SK-N-MC (cell line): ENCODE measurements around the gene TNN.

Experiments
- DNase-seq: peaks from one replicate; pipeline ENCODE4 v3.0.0-alpha.2; 2011; ENCODE audit warnings: low read depth, low spot score
- H3K27ac ChIP-seq: fragments of 200-600 bp; sonication (generic); 2 replicates; pipeline ENCODE4 v1.5.1; 2016; ENCODE audit warnings: mixed run types
- H3K36me3 ChIP-seq: fragments of 200-600 bp; sonication (generic); 2 replicates; pipeline ENCODE4 v1.6.1; 2017; ENCODE audit warnings: antibody characterized with exemption, low read length, mixed read lengths; ENCODE audit not compliant: insufficient read depth
- H3K4me3 ChIP-seq: fragments of 200-600 bp; sonication (generic); 2 replicates; pipeline ENCODE4 v1.5.1; 2016
- H3K9ac ChIP-seq: fragments of 200-600 bp; sonication (generic); 2 replicates; pipeline ENCODE4 v1.8.0; 2017; ENCODE audit warnings: mixed run types, mixed read lengths; ENCODE audit not compliant: insufficient read length
- H3K9me3 ChIP-seq: fragments of 200-600 bp; sonication (generic); 2 replicates; pipeline ENCODE4 v1.6.1; 2017; ENCODE audit warnings: low read depth, mild to moderate bottlenecking, antibody characterized with exemption, low read length, moderate library complexity, mixed read lengths
- EZH2 ChIP-seq: fragments of 200-600 bp; sonication (generic); IDR thresholded peaks from one replicate; pipeline ENCODE4 v1.6.1; 2017; ENCODE audit warnings: antibody characterized with exemption
- FOXP2 ChIP-seq: optimal IDR thresholded peaks from 2 replicates; pipeline ENCODE3; 2011; ENCODE audit warnings: mild to moderate bottlenecking, moderate library complexity; ENCODE audit not compliant: insufficient read depth; ENCODE audit errors: extremely low read length, control extremely low read depth
- POLR2AphosphoS5 ChIP-seq: IDR thresholded peaks from 2 replicates; pipeline ENCODE4 v1.6.1; 2012; ENCODE audit warnings: mild to moderate bottlenecking, low read depth, low read length, borderline replicate concordance

Gene TNN

DNA sequence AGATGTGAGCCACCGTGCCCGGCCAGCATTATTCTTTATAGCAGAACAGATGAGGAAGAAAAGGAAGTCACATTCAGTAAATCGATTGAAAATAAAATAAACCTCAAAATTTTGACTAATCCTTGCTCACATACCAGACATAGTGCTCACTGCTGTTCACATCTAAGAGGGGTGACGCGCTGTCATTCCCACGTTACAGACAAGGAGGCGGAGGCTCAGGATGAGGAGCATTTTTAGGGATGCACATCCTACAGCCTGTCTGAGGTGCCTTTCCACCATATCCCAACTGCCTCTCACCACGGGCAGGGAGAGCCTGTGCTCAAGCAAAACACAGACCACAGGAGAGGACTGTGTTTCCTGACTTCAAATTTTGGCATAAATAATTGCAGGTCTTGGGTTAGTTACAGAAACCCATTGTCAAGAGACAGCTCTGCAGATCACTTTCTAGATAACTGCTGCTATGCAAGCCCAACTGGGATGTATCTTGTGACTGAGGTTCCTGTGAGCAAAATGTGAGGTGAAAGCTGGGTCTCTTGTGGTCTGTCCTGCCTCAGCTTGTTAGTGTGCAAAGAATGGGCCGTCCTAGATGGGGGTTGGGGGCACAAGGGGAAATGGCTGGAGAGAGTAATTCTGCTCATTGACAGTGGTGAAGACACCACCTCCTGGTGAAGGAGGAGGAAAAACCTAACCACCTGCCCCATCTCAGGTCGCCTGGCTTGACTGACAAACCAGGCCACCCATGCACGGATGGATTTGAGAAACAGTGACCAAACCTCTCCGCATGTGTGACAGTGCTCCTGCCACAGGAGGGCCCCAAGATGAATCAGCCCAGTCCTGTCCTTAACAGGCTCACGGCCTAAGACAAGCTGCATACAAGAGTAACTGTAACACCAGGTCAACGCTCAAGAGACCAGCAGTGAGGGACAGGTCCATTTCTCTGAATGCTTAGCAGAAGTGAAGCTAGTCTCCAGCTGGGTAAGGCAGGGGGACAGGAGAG lies 8.2 kb downstream of the TNN start:
- no peak for DNase-seq
- no peaks in the 10 kb centered on the region for H3K36me3 ChIP-seq
- H3K9me3 ChIP-seq: no peaks in the 10 kb centered on the region
- no peak for TF ChIP-seq EZH2
- TF ChIP-seq POLR2AphosphoS5: no peak
- TF ChIP-seq FOXP2: no peak
- no peak overlapping the region for H3K27ac ChIP-seq
- no peak overlapping the region for H3K9ac ChIP-seq
- no peak overlapping the region for H3K4me3 ChIP-seq

DNA sequence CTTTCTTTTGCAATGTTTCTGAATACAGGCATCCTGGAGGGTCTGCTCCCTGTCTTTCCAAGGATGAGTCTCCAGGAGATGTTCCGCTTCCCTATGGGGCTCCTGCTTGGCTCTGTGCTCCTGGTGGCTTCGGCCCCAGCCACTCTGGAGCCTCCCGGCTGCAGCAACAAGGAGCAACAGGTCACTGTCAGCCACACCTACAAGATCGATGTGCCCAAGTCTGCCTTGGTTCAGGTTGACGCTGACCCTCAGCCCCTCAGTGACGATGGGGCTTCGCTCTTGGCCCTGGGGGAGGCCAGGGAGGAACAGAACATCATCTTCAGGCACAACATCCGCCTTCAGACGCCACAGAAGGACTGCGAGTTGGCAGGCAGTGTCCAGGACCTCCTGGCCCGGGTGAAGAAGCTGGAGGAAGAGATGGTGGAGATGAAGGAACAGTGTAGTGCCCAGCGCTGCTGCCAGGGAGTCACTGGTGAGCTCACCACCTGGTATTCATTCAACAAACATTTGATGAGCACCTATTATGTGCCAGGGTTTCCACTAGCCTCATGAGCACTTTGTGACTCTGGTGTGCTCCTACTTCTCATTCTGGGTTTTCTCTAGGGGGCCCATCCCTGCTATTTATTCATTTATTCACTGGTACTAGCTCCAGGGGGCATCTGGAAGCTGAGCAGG lies 9.9 kb downstream of the TNN start:
- H3K27ac ChIP-seq: no peak overlapping the region
- DNase-seq: no peak
- no peak overlapping the region for H3K9ac ChIP-seq
- no peak for TF ChIP-seq FOXP2
- TF ChIP-seq POLR2AphosphoS5: no peak
- no peak for TF ChIP-seq EZH2
- no peak overlapping the region for H3K4me3 ChIP-seq
- H3K36me3 ChIP-seq: no peaks in the 10 kb centered on the region
- no peaks in the 10 kb centered on the region for H3K9me3 ChIP-seq

DNA sequence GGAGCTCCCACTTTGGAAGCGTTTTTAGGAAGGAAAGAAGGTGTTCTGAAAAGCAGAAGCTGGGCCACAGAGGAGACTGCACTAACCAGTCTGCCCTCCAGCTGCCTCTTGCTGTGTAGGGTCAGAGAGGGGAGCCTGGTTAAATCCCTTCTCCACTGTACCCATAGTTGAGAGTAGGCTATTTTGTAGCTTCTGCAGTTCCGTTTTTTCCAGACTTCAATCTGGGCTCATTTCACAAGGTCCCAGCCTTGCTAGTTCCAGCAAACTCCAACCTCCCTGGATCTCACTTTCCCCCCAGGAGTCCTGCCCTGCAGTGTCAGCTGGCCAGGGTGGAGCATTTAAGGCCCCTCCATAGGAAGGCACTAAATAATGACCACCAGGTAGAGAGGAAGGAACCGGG lies 11.0 kb downstream of the TNN start:
- H3K9me3 ChIP-seq: no peaks in the 10 kb centered on the region
- no peak overlapping the region for H3K4me3 ChIP-seq
- H3K36me3 ChIP-seq: no peaks in the 10 kb centered on the region
- no peak overlapping the region for H3K27ac ChIP-seq
- H3K9ac ChIP-seq: no peak overlapping the region
- no peak for TF ChIP-seq EZH2
- no peak for TF ChIP-seq FOXP2
- no peak for TF ChIP-seq POLR2AphosphoS5
- no peak for DNase-seq

DNA sequence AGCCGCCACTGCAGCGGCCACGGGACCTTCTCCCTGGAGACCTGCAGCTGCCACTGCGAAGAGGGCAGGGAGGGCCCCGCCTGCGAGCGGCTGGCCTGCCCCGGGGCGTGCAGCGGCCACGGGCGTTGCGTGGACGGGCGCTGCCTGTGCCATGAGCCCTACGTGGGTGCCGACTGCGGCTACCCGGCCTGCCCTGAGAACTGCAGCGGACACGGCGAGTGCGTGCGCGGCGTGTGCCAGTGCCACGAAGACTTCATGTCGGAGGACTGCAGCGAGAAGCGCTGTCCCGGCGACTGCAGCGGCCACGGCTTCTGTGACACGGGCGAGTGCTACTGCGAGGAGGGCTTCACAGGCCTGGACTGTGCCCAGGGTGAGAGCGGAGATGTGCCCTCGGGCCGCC lies 11.7 kb downstream of the TNN start:
- no peak for TF ChIP-seq FOXP2
- Histone ChIP-seq H3K36me3 (no peaks in the 10 kb centered on the region), H3K9me3 (no peaks in the 10 kb centered on the region), H3K9ac (no peak overlapping the region), H3K4me3 (no peak overlapping the region), H3K27ac (no peak overlapping the region)
- DNase-seq: no peak

DNA sequence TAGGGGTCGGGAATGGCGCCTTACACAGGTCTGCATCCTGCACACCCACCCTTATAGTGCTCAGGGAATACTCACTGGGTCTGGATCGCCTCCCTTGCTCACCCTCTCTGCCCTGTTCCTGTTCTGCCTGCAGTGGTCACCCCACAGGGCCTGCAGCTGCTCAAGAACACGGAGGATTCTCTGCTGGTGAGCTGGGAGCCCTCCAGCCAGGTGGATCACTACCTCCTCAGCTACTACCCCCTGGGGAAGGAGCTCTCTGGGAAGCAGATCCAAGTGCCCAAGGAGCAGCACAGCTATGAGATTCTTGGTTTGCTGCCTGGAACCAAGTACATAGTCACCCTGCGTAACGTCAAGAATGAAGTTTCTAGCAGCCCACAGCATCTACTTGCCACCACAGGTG lies 12.4 kb downstream of the TNN start:
- no peak for TF ChIP-seq POLR2AphosphoS5
- no peak for TF ChIP-seq FOXP2
- no peak for TF ChIP-seq EZH2
- H3K4me3 ChIP-seq: no peak overlapping the region

DNA sequence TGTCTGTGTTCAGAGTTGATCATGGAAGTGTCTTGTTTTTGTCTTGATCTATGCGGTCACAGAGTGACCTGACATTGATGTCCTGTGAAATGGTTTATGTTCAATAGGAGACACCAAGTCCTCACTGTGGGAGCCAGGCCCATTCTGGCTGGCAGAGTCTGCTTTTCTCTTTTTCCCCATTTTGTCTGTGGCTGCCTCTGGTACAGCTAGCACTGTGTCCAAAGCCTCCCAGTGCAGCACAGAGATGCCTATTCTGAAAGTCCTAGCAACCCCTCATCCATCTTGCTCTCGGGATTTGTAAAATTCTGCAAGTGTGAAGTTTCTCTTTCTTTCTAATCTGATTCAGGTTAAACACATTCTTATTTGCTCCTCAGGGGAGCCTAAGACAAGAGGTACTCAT lies 14.3 kb downstream of the TNN start:
- TF ChIP-seq EZH2 (no peak), FOXP2 (no peak), POLR2AphosphoS5 (no peak)
- Histone ChIP-seq H3K9ac (no peak overlapping the region), H3K4me3 (no peak overlapping the region), H3K36me3 (no peaks in the 10 kb centered on the region), H3K27ac (no peak overlapping the region), H3K9me3 (no peaks in the 10 kb centered on the region)
- no peak for DNase-seq

More for the DNA sequence above, 12.4 kb downstream of the TNN start:
- H3K9ac ChIP-seq: no peak overlapping the region
- H3K27ac ChIP-seq: no peak overlapping the region
- no peak for DNase-seq
- no peaks in the 10 kb centered on the region for H3K36me3 ChIP-seq
- H3K9me3 ChIP-seq: no peaks in the 10 kb centered on the region

DNA sequence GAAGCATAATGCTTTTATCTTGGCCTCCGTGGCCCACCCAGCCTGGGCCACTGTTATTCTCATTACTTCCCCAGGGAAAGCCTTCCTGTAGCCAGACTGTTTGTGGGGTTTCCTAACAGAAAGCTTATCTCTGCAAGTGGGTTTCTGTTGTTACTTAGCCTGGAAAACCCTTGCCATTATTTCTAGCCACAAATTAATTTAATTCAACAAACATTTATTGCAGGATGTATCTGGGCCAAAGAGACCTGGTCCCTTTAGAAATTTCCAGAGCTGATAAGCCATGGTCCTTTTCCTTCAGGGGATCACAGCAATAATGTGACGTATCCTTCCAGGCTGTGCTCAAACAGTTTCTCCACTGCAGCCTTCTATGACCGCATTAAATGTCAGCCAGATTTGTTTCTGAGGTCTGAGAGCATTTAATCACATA lies 20.9 kb downstream of the TNN start:
- H3K9me3 ChIP-seq: no peaks in the 10 kb centered on the region
- no peak for DNase-seq
- H3K36me3 ChIP-seq: no peaks in the 10 kb centered on the region
- H3K9ac ChIP-seq: no peak overlapping the region
- no peak overlapping the region for H3K27ac ChIP-seq
- H3K4me3 ChIP-seq: no peak overlapping the region
- TF ChIP-seq FOXP2: no peak
- TF ChIP-seq EZH2: no peak
- TF ChIP-seq POLR2AphosphoS5: no peak

DNA sequence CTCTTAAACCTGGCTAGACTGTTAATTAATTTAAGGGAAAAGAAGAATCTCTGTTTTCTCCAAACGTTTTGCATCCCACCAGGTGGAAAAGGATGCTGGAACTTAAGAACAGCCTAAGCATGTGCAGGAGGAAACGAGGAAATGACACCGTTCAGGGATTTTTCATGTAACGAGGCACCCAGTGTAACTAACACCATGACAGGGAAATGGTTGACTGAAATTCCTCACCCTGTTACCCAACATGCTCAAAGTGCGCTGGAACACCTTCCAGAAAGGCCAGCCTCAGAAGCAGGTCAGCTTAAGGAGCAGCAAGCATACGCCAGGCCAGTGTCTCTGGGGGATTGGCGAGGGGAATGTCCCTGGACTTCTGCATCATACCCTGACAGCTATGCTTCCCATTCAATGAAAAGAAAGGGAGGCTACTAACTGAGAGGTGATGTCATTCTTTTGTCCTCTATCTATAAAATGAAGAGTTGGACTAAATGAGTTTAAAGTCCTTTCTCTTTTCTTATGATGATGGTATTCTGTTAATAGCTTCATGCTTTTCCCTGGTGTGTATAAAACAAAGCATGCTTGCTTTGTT lies 21.6 kb downstream of the TNN start:
- H3K9me3 ChIP-seq: no peaks in the 10 kb centered on the region
- no peak overlapping the region for H3K4me3 ChIP-seq
- no peak overlapping the region for H3K9ac ChIP-seq
- DNase-seq: no peak
- H3K36me3 ChIP-seq: no peaks in the 10 kb centered on the region
- no peak overlapping the region for H3K27ac ChIP-seq
- TF ChIP-seq EZH2 (no peak), POLR2AphosphoS5 (no peak), FOXP2 (no peak)
